GM21526 (cell line): Measurements from ENCODE around the gene SPINK8.
"Not testable (repeated sequence)": the region's sequence is repeated elsewhere in the genome, so short reads cannot be mapped to it uniquely, and the experiment has no call there.

Experiments used
- ATAC-seq: cut with Tn5 transposase; IDR thresholded peaks from one replicate; pipeline ENCODE4 v1.9.1; 2021; ENCODE audit warnings: moderate library complexity; ENCODE audit not compliant: unreplicated experiment, low FRiP score

The SPINK8 gene

GRCh38 chr3:48333346-48334245 lies at the start of gene SPINK8:
SPINK8 (minus strand) TSS chr3:48333661; CDS start chr3:48328341, 5,320 bp downstream.
- ATAC-seq = not testable (repeated sequence)

GRCh38 chr3:48372862-48373435 lies 39.5 kb upstream of the SPINK8 start:
- ATAC-seq = no peak

- no peak for ATAC-seq
These were observed 38.9 kb upstream of the SPINK8 start for GRCh38 chr3:48372377-48372770.

GRCh38 chr3:48371651-48372376 lies 38.4 kb upstream of the SPINK8 start, which contains the start of gene FBXW12:
FBXW12 (plus strand) TSS chr3:48372219; CDS start chr3:48372768, 549 bp downstream.
- ATAC-seq = no peak

- ATAC-seq = no peak
These were observed 36.9 kb upstream of the SPINK8 start for GRCh38 chr3:48370333-48370713.

- no peak for ATAC-seq
These were observed 36.4 kb upstream of the SPINK8 start for GRCh38 chr3:48369693-48370332.

- no peak for ATAC-seq
These were observed 33.7 kb upstream of the SPINK8 start for GRCh38 chr3:48367201-48367600.

GRCh38 chr3:48364840-48365239 lies 31.4 kb upstream of the SPINK8 start:
- no peak for ATAC-seq

- no peak for ATAC-seq
These were observed 28.5 kb upstream of the SPINK8 start for GRCh38 chr3:48361928-48362327.

GRCh38 chr3:48356419-48356818 lies 23.0 kb upstream of the SPINK8 start:
- ATAC-seq = no peak

GRCh38 chr3:48353987-48354386 lies 20.5 kb upstream of the SPINK8 start:
- ATAC-seq = no peak

GRCh38 chr3:48352546-48352945 lies 19.1 kb upstream of the SPINK8 start:
- no peak for ATAC-seq

- ATAC-seq = no peak
These were observed 14.0 kb upstream of the SPINK8 start for GRCh38 chr3:48347500-48347899.

GRCh38 chr3:48345946-48346572 lies 12.6 kb upstream of the SPINK8 start:
- ATAC-seq = no peak

GRCh38 chr3:48344867-48345507 lies 11.5 kb upstream of the SPINK8 start:
- no peak for ATAC-seq

- no peak for ATAC-seq
These were observed 10.0 kb upstream of the SPINK8 start for GRCh38 chr3:48343432-48343831.

GRCh38 chr3:48338635-48339034 lies 5.2 kb upstream of the SPINK8 start:
- ATAC-seq = no peak

- not testable (repeated sequence) for ATAC-seq
These were observed 4.1 kb upstream of the SPINK8 start for GRCh38 chr3:48337536-48337935.

GRCh38 chr3:48335286-48335685 lies 1.8 kb upstream of the SPINK8 start:
- ATAC-seq = not testable (repeated sequence)

- ATAC-seq = no peak
These were observed 1.1 kb upstream of the SPINK8 start for GRCh38 chr3:48334605-48335004.
